Head of caudate nucleus (tissue), 42 donors: Measurements from ENCODE around the gene AANAT.
"Not testable (repeated sequence)": the region's sequence is repeated elsewhere in the genome, so short reads cannot be mapped to it uniquely, and the experiment has no call there.

Experiments
- DNase-seq, 42 donors: peaks; one replicate each; pipeline versions ENCODE4 v3.0.0 to v3.0.0-alpha.2; 2020 to 2021; ENCODE audit warnings: mixed read lengths in 7 of 42
- intact Hi-C: fragments of 100-400 bp; cut with DNase I; formaldehyde crosslinking; loops from one replicate; pipeline ENCODE4 v1.15.0; 2022

The AANAT gene

GRCh38 chr17:76514355-76514754 is 47.0 kb downstream of the AANAT start:
- DNase-seq, intact Hi-C loops: not testable (repeated sequence)

GRCh38 chr17:76515274-76515949 is 48.0 kb downstream of the AANAT start:
- intact Hi-C loops = no loop called here
- peak in 6 of 42 donors; percentile 14 to 66 (median 48) for DNase-seq

- intact Hi-C loops = no loop called here
- DNase-seq = no peak
These were observed 50.2 kb downstream of the AANAT start for GRCh38 chr17:76517638-76518038.

GRCh38 chr17:76519048-76519966 is 51.9 kb downstream of the AANAT start:
- intact Hi-C loops = no loop called here
- no peak for DNase-seq
